ENCODE measurements around the gene BMP7.

DNA sequence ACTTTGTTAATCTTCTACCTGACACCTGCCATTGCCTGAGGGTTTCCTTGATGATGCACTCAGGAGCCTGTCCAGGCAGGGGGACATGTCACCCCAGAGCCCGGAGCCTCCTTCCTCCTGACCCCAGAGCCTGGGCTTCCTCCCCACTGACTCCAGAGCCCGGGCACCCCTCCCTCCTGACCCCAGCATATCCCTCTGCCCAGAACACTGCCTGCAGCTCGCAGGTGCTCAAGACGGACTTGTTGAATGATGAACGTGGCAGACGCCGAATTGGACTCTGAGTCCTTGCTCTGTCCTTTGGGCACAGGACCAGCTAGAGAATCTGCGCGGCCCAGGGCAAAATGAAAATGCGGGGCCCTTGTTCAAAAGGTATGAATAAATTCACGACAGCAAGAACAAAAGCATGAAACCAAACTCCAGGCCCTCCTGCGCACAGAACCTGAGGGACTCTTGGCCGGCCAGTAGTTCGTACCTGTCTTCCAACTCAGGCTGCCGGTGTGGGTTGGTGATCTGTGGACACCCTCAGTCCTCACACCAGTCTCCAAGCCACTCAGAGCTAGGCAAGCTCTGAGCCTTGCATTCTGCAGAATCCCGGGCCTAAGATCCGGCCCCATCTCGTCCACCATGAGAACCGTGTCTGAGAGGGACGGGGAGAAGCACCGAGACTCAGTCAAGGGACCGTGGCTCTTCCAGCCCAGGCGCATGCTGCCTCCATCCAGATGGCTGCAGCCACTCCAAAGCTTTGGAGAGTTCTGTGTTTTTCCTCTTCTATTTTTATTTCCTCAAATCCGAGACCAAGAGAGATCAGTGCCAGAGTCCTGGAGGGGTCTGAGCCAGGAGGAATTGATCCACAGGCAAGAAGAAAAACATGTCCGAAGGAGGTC lies 104.7 kb downstream of the BMP7 start:
- TF ChIP-seq POLR2A (IDR thresholded peaks at IDR 0.05; ENCODE audit: low read depth, low read length) (no peak), JUN (IDR thresholded peaks at IDR 0.05; ENCODE audit: borderline replicate concordance, insufficient read depth, insufficient read length, low read depth) (no peak), EZH2 (IDR thresholded peaks at IDR 0.05; ENCODE audit: borderline replicate concordance, low read depth, low read length, severe bottlenecking) (no peak), MYC (IDR thresholded peaks at IDR 0.05; ENCODE audit: low read depth, low read length) (no peak), FOS (IDR thresholded peaks at IDR 0.05; ENCODE audit: borderline replicate concordance, insufficient read depth, low read length) (no peak), POLR2AphosphoS5 (IDR thresholded peaks at IDR 0.05; ENCODE audit: insufficient read depth, low read depth, low read length) (no peak), GATA2 (IDR thresholded peaks at IDR 0.05; ENCODE audit: insufficient read depth, insufficient read length, low read depth, low read length) (no peak)
- TF ChIP-seq, protein P1, sequence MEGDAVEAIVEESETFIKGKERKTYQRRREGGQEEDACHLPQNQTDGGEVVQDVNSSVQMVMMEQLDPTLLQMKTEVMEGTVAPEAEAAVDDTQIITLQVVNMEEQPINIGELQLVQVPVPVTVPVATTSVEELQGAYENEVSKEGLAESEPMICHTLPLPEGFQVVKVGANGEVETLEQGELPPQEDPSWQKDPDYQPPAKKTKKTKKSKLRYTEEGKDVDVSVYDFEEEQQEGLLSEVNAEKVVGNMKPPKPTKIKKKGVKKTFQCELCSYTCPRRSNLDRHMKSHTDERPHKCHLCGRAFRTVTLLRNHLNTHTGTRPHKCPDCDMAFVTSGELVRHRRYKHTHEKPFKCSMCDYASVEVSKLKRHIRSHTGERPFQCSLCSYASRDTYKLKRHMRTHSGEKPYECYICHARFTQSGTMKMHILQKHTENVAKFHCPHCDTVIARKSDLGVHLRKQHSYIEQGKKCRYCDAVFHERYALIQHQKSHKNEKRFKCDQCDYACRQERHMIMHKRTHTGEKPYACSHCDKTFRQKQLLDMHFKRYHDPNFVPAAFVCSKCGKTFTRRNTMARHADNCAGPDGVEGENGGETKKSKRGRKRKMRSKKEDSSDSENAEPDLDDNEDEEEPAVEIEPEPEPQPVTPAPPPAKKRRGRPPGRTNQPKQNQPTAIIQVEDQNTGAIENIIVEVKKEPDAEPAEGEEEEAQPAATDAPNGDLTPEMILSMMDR (IDR thresholded peaks at IDR 0.05; ENCODE audit: extremely low read depth in 1 of 2, insufficient read depth in 1 of 2, low read depth in 1 of 2, low read length in 2 of 2) = no peak
- TF ChIP-seq, protein P2, sequence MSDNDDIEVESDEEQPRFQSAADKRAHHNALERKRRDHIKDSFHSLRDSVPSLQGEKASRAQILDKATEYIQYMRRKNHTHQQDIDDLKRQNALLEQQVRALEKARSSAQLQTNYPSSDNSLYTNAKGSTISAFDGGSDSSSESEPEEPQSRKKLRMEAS (IDR thresholded peaks at IDR 0.05; ENCODE audit: insufficient read depth, insufficient read length) = no peak

Data from endothelial cell of umbilical vein (primary cell).